Endothelial cell of umbilical vein (primary cell): ENCODE results near the gene PRKAR1B.

ENCODE experiments used
- FOS ChIP-seq: IDR thresholded peaks from 2 replicates; pipeline ENCODE4 v1.6.1; 2011; ENCODE audit warnings: mild to moderate bottlenecking, low read length, moderate library complexity, borderline replicate concordance; ENCODE audit not compliant: insufficient read depth
- TF ChIP-seq, protein P1 (sequence below), 2 donors: IDR thresholded peaks; 1 replicate in 1 of 2; 2 replicates in 1 of 2; pipeline ENCODE4 v1.5.1; 2011; ENCODE audit warnings: low read length in 2 of 2, mild to moderate bottlenecking in 2 of 2, moderate library complexity in 2 of 2, control low read depth in 1 of 2, inconsistent platforms in 1 of 2, low read depth in 1 of 2; ENCODE audit not compliant: insufficient read depth in 1 of 2; ENCODE audit errors: extremely low read depth in 1 of 2

- TF ChIP-seq, protein P1, sequence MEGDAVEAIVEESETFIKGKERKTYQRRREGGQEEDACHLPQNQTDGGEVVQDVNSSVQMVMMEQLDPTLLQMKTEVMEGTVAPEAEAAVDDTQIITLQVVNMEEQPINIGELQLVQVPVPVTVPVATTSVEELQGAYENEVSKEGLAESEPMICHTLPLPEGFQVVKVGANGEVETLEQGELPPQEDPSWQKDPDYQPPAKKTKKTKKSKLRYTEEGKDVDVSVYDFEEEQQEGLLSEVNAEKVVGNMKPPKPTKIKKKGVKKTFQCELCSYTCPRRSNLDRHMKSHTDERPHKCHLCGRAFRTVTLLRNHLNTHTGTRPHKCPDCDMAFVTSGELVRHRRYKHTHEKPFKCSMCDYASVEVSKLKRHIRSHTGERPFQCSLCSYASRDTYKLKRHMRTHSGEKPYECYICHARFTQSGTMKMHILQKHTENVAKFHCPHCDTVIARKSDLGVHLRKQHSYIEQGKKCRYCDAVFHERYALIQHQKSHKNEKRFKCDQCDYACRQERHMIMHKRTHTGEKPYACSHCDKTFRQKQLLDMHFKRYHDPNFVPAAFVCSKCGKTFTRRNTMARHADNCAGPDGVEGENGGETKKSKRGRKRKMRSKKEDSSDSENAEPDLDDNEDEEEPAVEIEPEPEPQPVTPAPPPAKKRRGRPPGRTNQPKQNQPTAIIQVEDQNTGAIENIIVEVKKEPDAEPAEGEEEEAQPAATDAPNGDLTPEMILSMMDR (IDR thresholded peaks at IDR 0.05; ENCODE audit: extremely low read depth in 1 of 2, insufficient read depth in 1 of 2, low read depth in 1 of 2, low read length in 2 of 2): no peak
- TF ChIP-seq FOS: no peak
Observed at GRCh38 chr7:577741-578370, 149.2 kb downstream of the PRKAR1B start.
